WTC11 (cell line): ENCODE results near the gene MAP4K4. TPM values are rescaled to one million over a fixed set of nuclear protein-coding genes. Genes with fewer than 3 reads are reported as not detected.

Experiments
- ATAC-seq: fragments of 200-7000 bp; cut with Tn5 transposase; 2 replicates; pipeline ENCODE4 v1.10.0; 2021; ENCODE audit warnings: mild to moderate bottlenecking, moderate library complexity
- CTCF ChIA-PET: fragments of 300-600 bp; sonication (Branson Sonifier 250); formaldehyde crosslinking; loops from one replicate; lab custom pipeline; 2021; ENCODE audit warnings: antibody characterized with exemption; lab: Charles Lee
- POLR2A ChIA-PET: fragments of 350-600 bp; sonication (Branson Sonifier 250); formaldehyde crosslinking; loops from one replicate; lab custom pipeline; 2021; ENCODE audit warnings: antibody characterized with exemption; lab: Charles Lee
- DNase-seq: peaks from one replicate; pipeline ENCODE4 v3.0.0; 2021; ENCODE audit warnings: low spot score
- H3K27ac Mint-ChIP-seq: 2 replicates; pipeline ENCODE4 v1.8.0; 2021; ENCODE audit warnings: mixed read lengths
- H3K27me3 Mint-ChIP-seq: 2 replicates; pipeline ENCODE4 v1.8.0; 2021; ENCODE audit warnings: low read depth, mild to moderate bottlenecking, moderate library complexity, mixed read lengths
- H3K36me3 Mint-ChIP-seq: 2 replicates; pipeline ENCODE4 v1.8.0; 2021; ENCODE audit warnings: mixed read lengths
- H3K4me1 Mint-ChIP-seq: 2 replicates; pipeline ENCODE4 v1.8.0; 2022; ENCODE audit warnings: mixed read lengths
- H3K4me3 Mint-ChIP-seq: 2 replicates; pipeline ENCODE4 v1.8.0; 2021; ENCODE audit warnings: mild to moderate bottlenecking, moderate library complexity, mixed read lengths
- H3K9me3 Mint-ChIP-seq: 2 replicates; pipeline ENCODE4 v1.8.0; 2021; ENCODE audit warnings: mixed read lengths
- AR ChIP-seq: fragments of 250-450 bp; sonication (Bioruptor Pico); IDR thresholded peaks from 2 replicates; pipeline ENCODE4 v1.9.0; 2021; ENCODE audit warnings: mild to moderate bottlenecking
- ATF6 ChIP-seq: sonication (generic); formaldehyde crosslinking; IDR thresholded peaks from 2 replicates; pipeline ENCODE4 v1.8.1; 2023; ENCODE audit warnings: mild to moderate bottlenecking, missing genetic modification reagents
- ELF4 ChIP-seq: sonication (generic); formaldehyde crosslinking; IDR thresholded peaks from 2 replicates; pipeline ENCODE4 v1.8.1; 2022; ENCODE audit warnings: low read depth, mild to moderate bottlenecking, moderate library complexity, missing genetic modification reagents
- FOXJ3 ChIP-seq: sonication (generic); formaldehyde crosslinking; IDR thresholded peaks from 2 replicates; pipeline ENCODE4 v1.9.0; 2021; ENCODE audit warnings: missing genetic modification reagents, mild to moderate bottlenecking, borderline replicate concordance
- FOXK1 ChIP-seq: sonication (generic); formaldehyde crosslinking; IDR thresholded peaks from 2 replicates; pipeline ENCODE4 v1.8.0; 2022; ENCODE audit warnings: mild to moderate bottlenecking, moderate library complexity, missing genetic modification reagents
- MXD4 ChIP-seq: fragments of 250-450 bp; sonication (Bioruptor Pico); IDR thresholded peaks from 2 replicates; pipeline ENCODE4 v1.8.0; 2021; ENCODE audit warnings: mild to moderate bottlenecking, moderate library complexity, borderline replicate concordance
- NFYB ChIP-seq: sonication (generic); formaldehyde crosslinking; conservative IDR thresholded peaks from 2 replicates; pipeline ENCODE4 v1.8.0; 2022; ENCODE audit warnings: low read depth, missing genetic modification reagents
- NR2C2 ChIP-seq: sonication (generic); formaldehyde crosslinking; IDR thresholded peaks from 2 replicates; pipeline ENCODE4 v1.8.0; 2022; ENCODE audit warnings: mild to moderate bottlenecking, missing genetic modification reagents
- PRDM15 ChIP-seq: sonication (generic); formaldehyde crosslinking; IDR thresholded peaks from 2 replicates; pipeline ENCODE4 v1.8.0; 2022; ENCODE audit warnings: missing genetic modification reagents
- PRRX2 ChIP-seq: fragments of 250-450 bp; sonication (Bioruptor Pico); IDR thresholded peaks from 2 replicates; pipeline ENCODE4 v1.8.0; 2021; ENCODE audit warnings: mild to moderate bottlenecking
- RORB ChIP-seq: fragments of 250-450 bp; sonication (Bioruptor Pico); IDR thresholded peaks from 2 replicates; pipeline ENCODE4 v1.9.0; 2021; ENCODE audit warnings: mild to moderate bottlenecking
- USF2 ChIP-seq: sonication (generic); formaldehyde crosslinking; IDR thresholded peaks from 2 replicates; pipeline ENCODE4 v1.8.1; 2023; ENCODE audit warnings: mild to moderate bottlenecking, missing genetic modification reagents, moderate library complexity
- ZNF121 ChIP-seq: sonication (generic); formaldehyde crosslinking; IDR thresholded peaks from 2 replicates; pipeline ENCODE4 v1.8.0; 2023; ENCODE audit warnings: missing genetic modification reagents
- ZNF232 ChIP-seq: sonication (generic); formaldehyde crosslinking; IDR thresholded peaks from 2 replicates; pipeline ENCODE4 v1.8.0; 2022; ENCODE audit warnings: mild to moderate bottlenecking, missing genetic modification reagents
- total RNA-seq: library from RNA; stranded (reverse); gene quantifications from 3 replicates; pipeline ENCODE4 v1.2.3, GENCODE V29; 2021
- TF ChIP-seq, protein P1 (sequence below): sonication (generic); formaldehyde crosslinking; IDR thresholded peaks from 2 replicates; pipeline ENCODE4 v1.8.0; 2022; ENCODE audit warnings: mild to moderate bottlenecking, missing genetic modification reagents
- TF ChIP-seq, protein P2 (sequence below): fragments of 250-450 bp; sonication (Bioruptor Pico); IDR thresholded peaks from 2 replicates; pipeline ENCODE4 v1.9.0; 2021; ENCODE audit warnings: mild to moderate bottlenecking
- TF ChIP-seq, protein P3 (sequence below): sonication (generic); formaldehyde crosslinking; conservative IDR thresholded peaks from 2 replicates; pipeline ENCODE4 v1.8.1; 2023; ENCODE audit warnings: mild to moderate bottlenecking, low read depth, missing genetic modification reagents, moderate library complexity
- TF ChIP-seq, protein P4 (sequence below): fragments of 200-600 bp; IDR thresholded peaks from 2 replicates; pipeline ENCODE4 v1.8.0; 2022; ENCODE audit warnings: antibody characterized with exemption

MAP4K4 gene
- total RNA-seq, 1 experiment from 2014 or later = 112 TPM

DNA sequence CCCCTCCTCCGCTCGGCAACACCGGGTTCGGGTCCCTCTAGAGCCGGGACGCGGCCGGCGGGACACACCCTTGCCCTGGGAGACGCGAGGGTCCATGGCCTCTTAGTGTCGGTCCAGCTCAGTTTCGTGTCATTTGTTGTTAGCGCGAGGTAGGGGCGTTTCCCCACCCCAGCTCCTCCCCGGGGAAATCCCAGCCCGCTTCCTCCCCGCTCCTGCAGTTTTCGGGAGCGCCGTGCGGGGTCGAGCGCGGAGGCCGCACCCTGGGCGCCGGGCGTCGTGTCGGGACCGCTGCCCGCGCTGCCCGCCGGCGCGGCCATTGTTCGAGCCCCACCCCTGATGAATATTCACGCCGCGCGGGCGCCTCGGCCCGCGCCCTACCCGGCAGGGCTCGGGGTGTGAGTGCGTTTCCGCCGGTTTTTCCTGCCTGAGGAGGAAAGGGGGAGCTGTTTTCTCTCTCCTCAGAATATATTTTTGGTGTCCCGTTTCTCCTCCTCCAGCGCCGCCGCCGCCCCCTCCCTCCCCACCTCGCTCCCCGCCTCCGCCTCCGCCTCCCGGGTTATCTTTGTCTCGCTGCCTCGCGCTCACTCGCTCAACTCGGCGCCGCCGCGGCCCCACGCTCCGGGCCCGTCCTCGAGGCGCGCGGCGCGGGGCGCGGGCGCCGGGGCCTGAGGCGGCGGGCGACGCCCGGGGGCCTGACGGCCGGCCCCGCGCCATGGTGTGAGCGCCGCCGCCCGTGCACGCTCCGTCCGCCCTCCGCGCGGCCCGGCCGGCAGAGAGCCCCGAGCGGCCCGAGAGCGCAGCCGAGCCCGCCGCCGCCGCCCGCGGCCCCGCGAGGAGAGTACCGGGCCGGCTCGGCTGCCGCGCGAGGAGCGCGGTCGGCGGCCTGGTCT is at the start of gene MAP4K4 (continued):
- TF ChIP-seq ZNF121 (CRISPR knock-in tag) (no peak), ATF6 (CRISPR knock-in tag) (no peak), RORB (CRISPR knock-in tag) (no peak), MXD4 (CRISPR knock-in tag) (no peak)
- TF ChIP-seq, protein P1, sequence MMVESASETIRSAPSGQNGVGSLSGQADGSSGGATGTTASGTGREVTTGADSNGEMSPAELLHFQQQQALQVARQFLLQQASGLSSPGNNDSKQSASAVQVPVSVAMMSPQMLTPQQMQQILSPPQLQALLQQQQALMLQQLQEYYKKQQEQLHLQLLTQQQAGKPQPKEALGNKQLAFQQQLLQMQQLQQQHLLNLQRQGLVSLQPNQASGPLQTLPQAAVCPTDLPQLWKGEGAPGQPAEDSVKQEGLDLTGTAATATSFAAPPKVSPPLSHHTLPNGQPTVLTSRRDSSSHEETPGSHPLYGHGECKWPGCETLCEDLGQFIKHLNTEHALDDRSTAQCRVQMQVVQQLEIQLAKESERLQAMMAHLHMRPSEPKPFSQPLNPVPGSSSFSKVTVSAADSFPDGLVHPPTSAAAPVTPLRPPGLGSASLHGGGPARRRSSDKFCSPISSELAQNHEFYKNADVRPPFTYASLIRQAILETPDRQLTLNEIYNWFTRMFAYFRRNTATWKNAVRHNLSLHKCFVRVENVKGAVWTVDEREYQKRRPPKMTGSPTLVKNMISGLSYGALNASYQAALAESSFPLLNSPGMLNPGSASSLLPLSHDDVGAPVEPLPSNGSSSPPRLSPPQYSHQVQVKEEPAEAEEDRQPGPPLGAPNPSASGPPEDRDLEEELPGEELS (CRISPR knock-in tag) = peak; percentile 53; the same call in 1 of the 2 replicates
- TF ChIP-seq, protein P2, sequence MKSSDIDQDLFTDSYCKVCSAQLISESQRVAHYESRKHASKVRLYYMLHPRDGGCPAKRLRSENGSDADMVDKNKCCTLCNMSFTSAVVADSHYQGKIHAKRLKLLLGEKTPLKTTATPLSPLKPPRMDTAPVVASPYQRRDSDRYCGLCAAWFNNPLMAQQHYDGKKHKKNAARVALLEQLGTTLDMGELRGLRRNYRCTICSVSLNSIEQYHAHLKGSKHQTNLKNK (CRISPR knock-in tag) = no peak

- H3K4me3 Mint-ChIP-seq = no peak overlapping the region
- no peak overlapping the region for H3K27ac Mint-ChIP-seq
- ChIA-PET POLR2A (interaction anchor here (0.7 kb wide), 1 partner anchor 18 kb away, joined by 5 read pairs; no protein-coding TSS in a partner anchor), CTCF (no interaction called here)
- H3K36me3 Mint-ChIP-seq = no peaks in the 10 kb centered on the region
- peaks cover 4% of the 10 kb centered on the region for H3K9me3 Mint-ChIP-seq
- peaks cover 8% of the 10 kb centered on the region for H3K4me1 Mint-ChIP-seq
- ATAC-seq = no peak
- no peaks in the 10 kb centered on the region for H3K27me3 Mint-ChIP-seq
- no peak for DNase-seq
- TF ChIP-seq AR (CRISPR knock-in tag) = no peak
- no peak for TF ChIP-seq PRDM15 (CRISPR knock-in tag)
- no peak for TF ChIP-seq ELF4
- TF ChIP-seq PRRX2 (CRISPR knock-in tag) = no peak
- no peak for TF ChIP-seq NFYB (CRISPR knock-in tag)
- TF ChIP-seq FOXJ3 = no peak
- no peak for TF ChIP-seq USF2 (CRISPR knock-in tag)
- no peak for TF ChIP-seq FOXK1 (CRISPR knock-in tag)
- TF ChIP-seq, protein P3, sequence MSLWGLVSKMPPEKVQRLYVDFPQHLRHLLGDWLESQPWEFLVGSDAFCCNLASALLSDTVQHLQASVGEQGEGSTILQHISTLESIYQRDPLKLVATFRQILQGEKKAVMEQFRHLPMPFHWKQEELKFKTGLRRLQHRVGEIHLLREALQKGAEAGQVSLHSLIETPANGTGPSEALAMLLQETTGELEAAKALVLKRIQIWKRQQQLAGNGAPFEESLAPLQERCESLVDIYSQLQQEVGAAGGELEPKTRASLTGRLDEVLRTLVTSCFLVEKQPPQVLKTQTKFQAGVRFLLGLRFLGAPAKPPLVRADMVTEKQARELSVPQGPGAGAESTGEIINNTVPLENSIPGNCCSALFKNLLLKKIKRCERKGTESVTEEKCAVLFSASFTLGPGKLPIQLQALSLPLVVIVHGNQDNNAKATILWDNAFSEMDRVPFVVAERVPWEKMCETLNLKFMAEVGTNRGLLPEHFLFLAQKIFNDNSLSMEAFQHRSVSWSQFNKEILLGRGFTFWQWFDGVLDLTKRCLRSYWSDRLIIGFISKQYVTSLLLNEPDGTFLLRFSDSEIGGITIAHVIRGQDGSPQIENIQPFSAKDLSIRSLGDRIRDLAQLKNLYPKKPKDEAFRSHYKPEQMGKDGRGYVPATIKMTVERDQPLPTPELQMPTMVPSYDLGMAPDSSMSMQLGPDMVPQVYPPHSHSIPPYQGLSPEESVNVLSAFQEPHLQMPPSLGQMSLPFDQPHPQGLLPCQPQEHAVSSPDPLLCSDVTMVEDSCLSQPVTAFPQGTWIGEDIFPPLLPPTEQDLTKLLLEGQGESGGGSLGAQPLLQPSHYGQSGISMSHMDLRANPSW (CRISPR knock-in tag) = no peak
- TF ChIP-seq NR2C2 (CRISPR knock-in tag) = no peak
- TF ChIP-seq, protein P4, sequence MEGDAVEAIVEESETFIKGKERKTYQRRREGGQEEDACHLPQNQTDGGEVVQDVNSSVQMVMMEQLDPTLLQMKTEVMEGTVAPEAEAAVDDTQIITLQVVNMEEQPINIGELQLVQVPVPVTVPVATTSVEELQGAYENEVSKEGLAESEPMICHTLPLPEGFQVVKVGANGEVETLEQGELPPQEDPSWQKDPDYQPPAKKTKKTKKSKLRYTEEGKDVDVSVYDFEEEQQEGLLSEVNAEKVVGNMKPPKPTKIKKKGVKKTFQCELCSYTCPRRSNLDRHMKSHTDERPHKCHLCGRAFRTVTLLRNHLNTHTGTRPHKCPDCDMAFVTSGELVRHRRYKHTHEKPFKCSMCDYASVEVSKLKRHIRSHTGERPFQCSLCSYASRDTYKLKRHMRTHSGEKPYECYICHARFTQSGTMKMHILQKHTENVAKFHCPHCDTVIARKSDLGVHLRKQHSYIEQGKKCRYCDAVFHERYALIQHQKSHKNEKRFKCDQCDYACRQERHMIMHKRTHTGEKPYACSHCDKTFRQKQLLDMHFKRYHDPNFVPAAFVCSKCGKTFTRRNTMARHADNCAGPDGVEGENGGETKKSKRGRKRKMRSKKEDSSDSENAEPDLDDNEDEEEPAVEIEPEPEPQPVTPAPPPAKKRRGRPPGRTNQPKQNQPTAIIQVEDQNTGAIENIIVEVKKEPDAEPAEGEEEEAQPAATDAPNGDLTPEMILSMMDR = no peak
- TF ChIP-seq ZNF232 = no peak
Observed at GRCh38 chr2:101653469-101653868, 44.0 kb upstream of the MAP4K4 start.
